Measurements from ENCODE around the gene POR. TPM values are rescaled to one million over a fixed set of nuclear protein-coding genes. Genes with fewer than 3 reads are reported as not detected.
A peak's percentile ranks its signal among the peaks of the same experiment; 100 is the strongest.

POR gene
- total and polyA plus RNA-seq, 2 of the 13 experiments (the other 11 are each of a cell fraction or from before 2014, with no cell fraction given), result 145 to 266 TPM

- TF ChIP-seq, protein P1, sequence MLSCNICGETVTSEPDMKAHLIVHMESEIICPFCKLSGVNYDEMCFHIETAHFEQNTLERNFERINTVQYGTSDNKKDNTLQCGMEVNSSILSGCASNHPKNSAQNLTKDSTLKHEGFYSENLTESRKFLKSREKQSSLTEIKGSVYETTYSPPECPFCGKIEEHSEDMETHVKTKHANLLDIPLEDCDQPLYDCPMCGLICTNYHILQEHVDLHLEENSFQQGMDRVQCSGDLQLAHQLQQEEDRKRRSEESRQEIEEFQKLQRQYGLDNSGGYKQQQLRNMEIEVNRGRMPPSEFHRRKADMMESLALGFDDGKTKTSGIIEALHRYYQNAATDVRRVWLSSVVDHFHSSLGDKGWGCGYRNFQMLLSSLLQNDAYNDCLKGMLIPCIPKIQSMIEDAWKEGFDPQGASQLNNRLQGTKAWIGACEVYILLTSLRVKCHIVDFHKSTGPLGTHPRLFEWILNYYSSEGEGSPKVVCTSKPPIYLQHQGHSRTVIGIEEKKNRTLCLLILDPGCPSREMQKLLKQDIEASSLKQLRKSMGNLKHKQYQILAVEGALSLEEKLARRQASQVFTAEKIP (CRISPR knock-in tag; IDR thresholded peaks at IDR 0.05; ENCODE audit: borderline replicate concordance), result no peak
- TF ChIP-seq ZKSCAN1 (IDR thresholded peaks at IDR 0.05; ENCODE audit: low read length), result no peak
- no peak for TF ChIP-seq PPARG (CRISPR knock-in tag; conservative IDR thresholded peaks at IDR 0.05)
- no peak for TF ChIP-seq ZNF879 (CRISPR knock-in tag; IDR thresholded peaks at IDR 0.05)
- TF ChIP-seq THYN1 (CRISPR knock-in tag; IDR thresholded peaks at IDR 0.05; ENCODE audit: borderline replicate concordance, low read depth), result no peak
- no peak for TF ChIP-seq MED8 (CRISPR knock-in tag; IDR thresholded peaks at IDR 0.05; ENCODE audit: insufficient replicate concordance)
These were observed 9.3 kb downstream of the POR start (continued) for GRCh38 chr7:75924256-75924655.

DNA sequence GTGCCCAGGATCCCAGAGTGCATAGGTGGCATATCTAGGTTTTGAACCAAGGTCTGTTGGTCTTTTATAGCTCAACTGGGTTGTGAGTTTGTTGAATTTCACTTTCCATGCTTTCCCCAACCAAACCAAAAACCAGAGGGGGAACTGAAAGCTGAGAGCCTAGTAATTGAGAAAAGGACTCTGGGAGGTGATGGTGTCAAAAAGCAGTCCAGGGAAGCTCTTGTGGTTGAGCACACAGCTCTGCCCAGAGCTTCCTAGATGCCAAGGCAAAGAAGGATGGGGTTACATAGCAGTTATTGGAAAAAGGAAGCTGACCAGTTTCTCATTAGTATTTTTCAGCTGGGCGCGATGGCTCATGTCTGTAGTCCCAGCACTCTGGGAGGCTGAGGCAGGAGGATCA lies 9.9 kb downstream of the POR start:
- H3K27ac ChIP-seq (ENCODE audit: extremely low read length, insufficient read depth, low read length), result peak overlapping the region; percentile 63
- DNase-seq (ENCODE audit: low spot score) (no peak), ATAC-seq (no peak), FAIRE-seq (no peak)
- no TSS peak for BruUV-seq (replicated peaks)
- CTCF ChIA-PET (ENCODE audit: low intra/inter-chr PET ratio, low total read pairs), result no interaction called here
- H3K79me2 ChIP-seq (ENCODE audit: insufficient read depth, low read length), result peaks cover 87% of the 10 kb centered on the region
- peaks cover 74% of the 10 kb centered on the region for H3K4me1 ChIP-seq (ENCODE audit: insufficient read depth, low read length)
- in situ Hi-C loops (cut with HindIII; ENCODE audit: extremely low pct_ligation_motif_present, low pct_unique_long_range_greater_than_20kb) (no loop called here), intact Hi-C loops (cut with micrococcal nuclease; ENCODE audit: unreplicated experiment) (loop anchor here (5.0 kb wide), 1 partner anchor 37 kb away; no protein-coding TSS in a partner anchor)
- H3K9ac ChIP-seq (ENCODE audit: insufficient read depth, low read depth, low read length), result peak overlapping the region; percentile 18; the same call in 1 of the 2 replicates
- peaks cover 80% of the 10 kb centered on the region for H4K20me1 ChIP-seq (ENCODE audit: insufficient read depth, low read length)
- H3K27me3 ChIP-seq (ENCODE audit: control insufficient read depth in 1 of 2, insufficient read depth in 2 of 2, low read length in 2 of 2), result no peaks in the 10 kb centered on the region
- no peaks in the 10 kb centered on the region for H3K9me3 ChIP-seq (ENCODE audit: low read length)
- no peak overlapping the region for H2AFZ ChIP-seq (ENCODE audit: low read length)
- POLR2A ChIA-PET, result interaction anchor here (2.1 to 3.5 kb wide), 2 partner anchors 9 to 19 kb away, joined by 9 to 41 read pairs; partner anchors contain the start of gene POR
- TF ChIP-seq POLR2AphosphoS2 (IDR thresholded peaks at IDR 0.05; ENCODE audit: low read depth, low read length) (peak; percentile 33; the same call in 1 of the 2 replicates), RARG (CRISPR knock-in tag; IDR thresholded peaks at IDR 0.05; ENCODE audit: low read depth) (no peak), POLR2A (IDR thresholded peaks at IDR 0.05; ENCODE audit: insufficient read depth in 1 of 2, low read depth in 2 of 2, low read length in 2 of 2) (peak in 1 of 2 experiments; percentile 4; a peak in 1 of 4 replicates)
- 100% methylated on average over 2 of the region's 2 CpGs for WGBS (ENCODE audit: low lambda C conversion rate)
- H3K4me3 ChIP-seq (replicated peaks in 1 of 3; ENCODE audit: insufficient read depth in 1 of 3, low read depth in 2 of 3, low read length in 3 of 3), result no peak overlapping the region
- peaks cover 12 to 55% of the 10 kb centered on the region in 2 experiments; a peak in 4 of 5 replicates for H3K36me3 ChIP-seq (replicated peaks in 1 of 2; ENCODE audit: control insufficient read depth in 1 of 2, insufficient read depth in 2 of 2, low read length in 2 of 2)
- peak overlapping the region; percentile 7; the same call in 1 of the 2 replicates for H3K4me2 ChIP-seq (ENCODE audit: low read depth, low read length)
